Trophoblast cell (in vitro differentiated cells and primary cell): ENCODE measurements around the gene RNF6. TPM values are rescaled to one million over a fixed set of nuclear protein-coding genes. Genes with fewer than 3 reads are reported as not detected.
A peak's percentile ranks its signal among the peaks of the same experiment; 100 is the strongest.

ENCODE experiments used
- DNase-seq, 2 donors: peaks; one replicate each; pipeline ENCODE4 v3.0.0-alpha.2; 2016
- H2AFZ ChIP-seq: 2 replicates; pipeline ENCODE4 v1.6.1; 2013; ENCODE audit warnings: low read length, moderate library complexity, mild to moderate bottlenecking; ENCODE audit not compliant: insufficient read depth, poor library complexity
- H2AK5ac ChIP-seq: 2 replicates; pipeline ENCODE4 v1.6.1; 2013; ENCODE audit warnings: mild to moderate bottlenecking, low read length
- H2BK120ac ChIP-seq: 2 replicates; pipeline ENCODE4 v1.6.1; 2013; ENCODE audit warnings: low read length, mild to moderate bottlenecking, moderate library complexity; ENCODE audit not compliant: insufficient read depth, poor library complexity
- H2BK12ac ChIP-seq: 2 replicates; pipeline ENCODE4 v1.6.1; 2013; ENCODE audit warnings: mild to moderate bottlenecking, low read length, moderate library complexity
- H2BK5ac ChIP-seq: 2 replicates; pipeline ENCODE4 v1.6.1; 2013; ENCODE audit warnings: low read length, low read depth, moderate library complexity, mild to moderate bottlenecking; ENCODE audit not compliant: poor library complexity
- H3K14ac ChIP-seq: 2 replicates; pipeline ENCODE4 v1.6.1; 2013; ENCODE audit warnings: mild to moderate bottlenecking, low read length
- H3K18ac ChIP-seq: 2 replicates; pipeline ENCODE4 v1.6.1; 2013; ENCODE audit warnings: mild to moderate bottlenecking, low read length
- H3K23ac ChIP-seq: 2 replicates; pipeline ENCODE4 v1.6.1; 2013; ENCODE audit warnings: low read length
- H3K27ac ChIP-seq: 2 replicates; pipeline ENCODE4 v1.5.1; 2013; ENCODE audit warnings: low read depth, mild to moderate bottlenecking, inconsistent platforms, low read length, moderate library complexity
- H3K27me3 ChIP-seq: 2 replicates; pipeline ENCODE4 v1.6.1; 2013; ENCODE audit warnings: inconsistent platforms, mild to moderate bottlenecking, low read length, moderate library complexity; ENCODE audit not compliant: insufficient read depth
- H3K36me3 ChIP-seq, 2 experiments: 1 replicate in 1 of 2; 2 replicates in 1 of 2; pipeline ENCODE4 v1.6.1; 2013; ENCODE audit warnings: low read length in 2 of 2, mild to moderate bottlenecking in 2 of 2, moderate library complexity in 1 of 2; ENCODE audit not compliant: insufficient read depth in 2 of 2, control insufficient read depth in 1 of 2
- H3K4ac ChIP-seq: 2 replicates; pipeline ENCODE4 v1.6.1; 2013; ENCODE audit warnings: low read depth, mild to moderate bottlenecking, low read length, moderate library complexity
- H3K4me1 ChIP-seq, 2 experiments: 1 replicate in 1 of 2; 2 replicates in 1 of 2; pipeline ENCODE4 v1.6.1; 2013; ENCODE audit warnings: low read length in 2 of 2, mild to moderate bottlenecking in 2 of 2, moderate library complexity in 1 of 2; ENCODE audit not compliant: insufficient read depth in 2 of 2, control insufficient read depth in 1 of 2
- H3K4me2 ChIP-seq: 2 replicates; pipeline ENCODE4 v1.6.1; 2013; ENCODE audit warnings: inconsistent platforms, mild to moderate bottlenecking, low read length, moderate library complexity
- H3K4me3 ChIP-seq: 2 replicates; pipeline ENCODE4 v1.5.1; 2013; ENCODE audit warnings: mild to moderate bottlenecking, low read depth, low read length, inconsistent platforms
- H3K79me1 ChIP-seq: one replicate; pipeline ENCODE4 v1.6.1; 2013; ENCODE audit warnings: low read length
- H3K79me2 ChIP-seq: 2 replicates; pipeline ENCODE4 v1.6.1; 2013; ENCODE audit warnings: low read length, mild to moderate bottlenecking; ENCODE audit not compliant: control insufficient read depth, insufficient read depth, poor library complexity
- H3K9ac ChIP-seq: 2 replicates; pipeline ENCODE4 v1.6.1; 2013; ENCODE audit warnings: mild to moderate bottlenecking, low read length
- H3K9me3 ChIP-seq: 2 replicates; pipeline ENCODE4 v1.6.1; 2013; ENCODE audit warnings: low read depth, mild to moderate bottlenecking, control low read depth, inconsistent platforms, low read length; ENCODE audit not compliant: insufficient read depth
- H4K12ac ChIP-seq: 2 replicates; pipeline ENCODE4 v1.6.1; 2013; ENCODE audit warnings: low read depth, mild to moderate bottlenecking, low read length, moderate library complexity
- H4K8ac ChIP-seq: 2 replicates; pipeline ENCODE4 v1.6.1; 2013; ENCODE audit warnings: low read depth, mild to moderate bottlenecking, low read length, moderate library complexity
- H4K91ac ChIP-seq: one replicate; pipeline ENCODE4 v1.6.1; 2013; ENCODE audit warnings: low read depth, mild to moderate bottlenecking, low read length, moderate library complexity
- WGBS: extraction: QIAGEN DNeasy Blood & Tissue Kit; methylation state at CpG from one replicate; pipeline ENCODE4 v1.1.7; 2013; ENCODE audit warnings: missing lambda C conversion rate; ENCODE audit not compliant: insufficient read length, insufficient coverage; ENCODE audit errors: extremely low coverage; 5-methylcytosine and 5-hydroxymethylcytosine counted together
- polyA plus RNA-seq: library from polyadenylated mRNA; stranded (reverse); fragments of 200-250 nt; gene quantifications from 2 replicates; pipeline ENCODE4 v1.2.3, GENCODE V29; 2013

Gene RNF6
- polyA plus RNA-seq: 45.8 and 47.5 TPM in 2 replicates

DNA sequence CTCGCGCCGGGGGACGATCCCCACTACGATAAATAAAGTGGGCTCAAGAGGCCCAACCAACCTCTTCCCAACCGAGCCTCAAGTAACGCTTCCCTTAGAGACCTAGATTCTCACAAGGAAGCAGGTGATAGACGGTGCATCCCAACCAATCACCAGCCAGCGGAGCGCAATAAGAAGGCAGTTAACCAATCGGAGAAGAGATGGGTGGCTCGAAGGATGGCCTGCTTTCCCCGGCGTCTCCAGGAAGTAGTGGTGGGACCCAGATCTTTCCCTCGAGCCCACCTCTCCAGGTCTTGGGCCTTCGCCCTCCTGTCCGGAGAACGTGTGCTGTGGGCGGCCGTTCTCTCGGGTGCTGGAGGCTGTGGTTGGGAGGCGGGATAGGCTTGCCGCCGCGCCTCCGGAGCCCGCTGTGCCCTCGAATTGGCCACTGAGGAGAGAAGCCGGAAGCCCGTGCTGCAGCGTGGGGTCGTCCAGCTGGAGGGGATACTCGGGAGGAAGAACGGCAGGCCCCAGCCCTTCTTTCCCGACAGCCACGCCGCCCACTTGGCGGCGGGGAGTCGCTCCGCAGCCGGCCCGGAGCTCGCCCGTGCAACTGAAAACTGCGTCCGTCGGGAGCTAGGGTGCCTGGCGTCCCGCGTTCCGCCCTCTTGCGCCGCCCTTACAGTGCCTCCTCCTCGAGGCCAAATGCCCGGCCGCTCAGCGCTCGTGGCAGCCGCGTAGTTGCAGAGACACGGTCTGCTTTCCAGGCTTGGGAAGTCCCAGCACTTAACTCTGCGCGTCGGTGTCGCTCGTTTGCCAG, at the start of gene RNF6:
Gene RNF6 (minus strand): TSS at position 594 of the 799 bp plus-strand sequence. CDS start 2,665 bp downstream, outside the sequence.
- Histone ChIP-seq H3K79me2 (peaks cover 7% of the 10 kb centered on the region), H4K91ac (peak within 1 kb of the TSS; percentile 98), H2BK5ac (peak within 1 kb of the TSS; percentile 82)

DNA sequence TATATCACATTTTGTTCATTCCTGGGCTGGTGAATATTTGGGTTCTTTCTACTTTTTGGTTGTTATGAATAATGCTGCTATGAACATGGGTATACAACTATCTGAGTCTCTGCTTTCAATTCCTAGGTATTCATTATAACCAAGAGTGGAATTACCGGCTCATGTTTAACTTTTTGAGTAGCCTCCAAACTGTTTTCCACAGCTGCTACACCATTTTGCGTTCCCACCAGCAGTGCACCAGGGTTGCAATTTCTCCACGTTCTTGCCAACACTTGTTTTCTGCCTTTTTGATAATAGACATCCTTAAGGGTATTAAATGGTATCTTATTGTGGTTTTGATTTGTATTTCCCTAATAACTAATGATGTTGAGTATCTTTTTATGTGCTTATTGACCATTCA, 48.6 kb upstream of the RNF6 start:
- H4K8ac ChIP-seq: no peak overlapping the region
- no peak for DNase-seq
- no peak overlapping the region for H3K4me2 ChIP-seq
- H3K18ac ChIP-seq: no peak overlapping the region
- H3K27me3 ChIP-seq: no peaks in the 10 kb centered on the region
- no peaks in the 10 kb centered on the region for H3K36me3 ChIP-seq
- H3K4me1 ChIP-seq: no peaks in the 10 kb centered on the region
- no CpG with 5 or more reads among the region's 3 CpGs for WGBS
- H3K9me3 ChIP-seq: no peaks in the 10 kb centered on the region
- no peak overlapping the region for H2BK120ac ChIP-seq
- H3K14ac ChIP-seq: no peak overlapping the region
- no peak overlapping the region for H3K4me3 ChIP-seq
- H3K23ac ChIP-seq: no peak overlapping the region
- H4K91ac ChIP-seq: no peak overlapping the region
- no peak overlapping the region for H3K27ac ChIP-seq
- no peak overlapping the region for H2BK12ac ChIP-seq
- H2AFZ ChIP-seq: no peak overlapping the region
- no peak overlapping the region for H3K4ac ChIP-seq
- H3K79me2 ChIP-seq: no peaks in the 10 kb centered on the region
- no peak overlapping the region for H3K9ac ChIP-seq
- H3K79me1 ChIP-seq: no peaks in the 10 kb centered on the region
- H4K12ac ChIP-seq: no peak overlapping the region
- no peak overlapping the region for H2BK5ac ChIP-seq
- H2AK5ac ChIP-seq: no peak overlapping the region

More for the DNA sequence above, at the start of gene RNF6:
- Histone ChIP-seq H3K4me3 (peak within 1 kb of the TSS; percentile 92), H3K9me3 (no peaks in the 10 kb centered on the region), H3K79me1 (peaks cover 13% of the 10 kb centered on the region), H3K27me3 (no peaks in the 10 kb centered on the region), H4K12ac (peak within 1 kb of the TSS; percentile 95), H2BK12ac (no peak within 1 kb of the TSS), H3K14ac (peak within 1 kb of the TSS; percentile 94), H4K8ac (peak within 1 kb of the TSS; percentile 98), H3K23ac (no peak within 1 kb of the TSS), H3K36me3 (peaks cover 2 to 6% of the 10 kb centered on the region in 2 experiments), H2AK5ac (peak within 1 kb of the TSS; percentile 66), H2BK120ac (peak within 1 kb of the TSS; percentile 87), H3K9ac (peak within 1 kb of the TSS; percentile 93), H2AFZ (peak within 1 kb of the TSS; percentile 92), H3K18ac (peak within 1 kb of the TSS; percentile 92), H3K4me1 (peaks cover 3 to 6% of the 10 kb centered on the region in 2 experiments), H3K27ac (peak within 1 kb of the TSS; percentile 98), H3K4ac (peak within 1 kb of the TSS; percentile 85), H3K4me2 (peak within 1 kb of the TSS; percentile 89)
- DNase-seq: peak; percentile 97 to 98
- WGBS: no CpG with 5 or more reads among the region's 67 CpGs

DNA sequence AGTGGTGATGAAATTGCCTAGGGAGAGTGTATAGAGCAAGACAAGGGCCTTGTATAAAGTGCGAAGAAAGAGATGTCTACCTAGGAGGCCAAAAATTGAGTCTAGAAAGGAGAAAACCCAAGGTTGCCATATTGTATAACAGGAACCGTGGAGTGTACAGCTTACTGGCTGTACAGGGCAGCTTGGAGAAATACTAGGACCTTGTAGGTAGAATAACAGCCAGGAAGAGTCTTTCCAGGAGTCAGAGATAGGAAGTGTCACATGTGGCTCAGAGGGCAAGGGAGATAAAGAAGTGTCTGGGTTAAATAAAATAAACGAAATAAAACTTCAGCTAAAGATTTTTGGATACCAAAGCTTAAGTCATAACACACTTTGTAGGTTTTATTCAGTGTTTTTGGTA, 44.2 kb upstream of the RNF6 start:
- H3K4me3 ChIP-seq: no peak overlapping the region
- H3K27me3 ChIP-seq: no peaks in the 10 kb centered on the region
- no peaks in the 10 kb centered on the region for H3K9me3 ChIP-seq
- H3K27ac ChIP-seq: no peak overlapping the region
- no peak overlapping the region for H2BK5ac ChIP-seq
- H3K79me2 ChIP-seq: no peaks in the 10 kb centered on the region
- H4K91ac ChIP-seq: no peak overlapping the region
- H4K12ac ChIP-seq: no peak overlapping the region
- H3K9ac ChIP-seq: no peak overlapping the region
- H3K14ac ChIP-seq: no peak overlapping the region
- H2AFZ ChIP-seq: no peak overlapping the region
- no peaks in the 10 kb centered on the region for H3K36me3 ChIP-seq
- no CpG with 5 or more reads among the region's 3 CpGs for WGBS
- no peak overlapping the region for H3K4me2 ChIP-seq
- no peak overlapping the region for H2BK120ac ChIP-seq
- H2BK12ac ChIP-seq: no peak overlapping the region
- H3K4ac ChIP-seq: no peak overlapping the region
- H3K4me1 ChIP-seq: no peaks in the 10 kb centered on the region
- no peak for DNase-seq
- H3K23ac ChIP-seq: no peak overlapping the region
- H3K79me1 ChIP-seq: no peaks in the 10 kb centered on the region
- no peak overlapping the region for H4K8ac ChIP-seq
- no peak overlapping the region for H3K18ac ChIP-seq
- no peak overlapping the region for H2AK5ac ChIP-seq

DNA sequence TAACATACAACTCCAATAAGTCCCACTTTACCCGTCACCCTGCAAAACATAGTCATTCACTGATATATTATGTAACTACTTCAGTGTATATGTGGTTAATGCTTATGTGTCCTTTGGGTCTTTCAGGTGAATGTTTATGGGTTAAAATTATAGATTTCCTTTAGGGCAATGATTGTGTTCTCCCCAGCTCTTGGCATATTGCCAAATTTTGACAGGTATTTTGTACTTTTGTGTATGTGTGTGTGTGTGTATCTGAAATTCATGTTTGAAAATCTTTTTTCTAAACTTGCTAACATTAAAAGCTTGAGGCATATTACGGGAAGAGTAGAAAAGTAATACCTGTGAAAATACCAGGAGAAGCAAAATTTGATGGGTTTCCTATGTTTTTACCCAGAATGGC, 40.0 kb upstream of the RNF6 start:
- DNase-seq: no peak
- H2AK5ac ChIP-seq: no peak overlapping the region
- no peak overlapping the region for H3K27ac ChIP-seq
- H4K8ac ChIP-seq: no peak overlapping the region
- H3K79me1 ChIP-seq: no peaks in the 10 kb centered on the region
- H3K4me1 ChIP-seq: no peaks in the 10 kb centered on the region
- 100% methylated on average over 1 of the region's 2 CpGs for WGBS
- H2BK5ac ChIP-seq: no peak overlapping the region
- no peak overlapping the region for H4K12ac ChIP-seq
- H3K14ac ChIP-seq: no peak overlapping the region
- no peak overlapping the region for H2AFZ ChIP-seq
- H2BK12ac ChIP-seq: no peak overlapping the region
- H3K36me3 ChIP-seq: no peaks in the 10 kb centered on the region
- no peak overlapping the region for H3K18ac ChIP-seq
- H3K79me2 ChIP-seq: no peaks in the 10 kb centered on the region
- no peaks in the 10 kb centered on the region for H3K9me3 ChIP-seq
- no peak overlapping the region for H3K23ac ChIP-seq
- H3K9ac ChIP-seq: no peak overlapping the region
- peak overlapping the region; percentile 69 for H3K4ac ChIP-seq
- no peaks in the 10 kb centered on the region for H3K27me3 ChIP-seq
- no peak overlapping the region for H4K91ac ChIP-seq
- H3K4me3 ChIP-seq: no peak overlapping the region
- H2BK120ac ChIP-seq: no peak overlapping the region
- no peak overlapping the region for H3K4me2 ChIP-seq
